Thoracic aorta (tissue), 2 donors: ENCODE data around the gene LRMDA. TPM values are rescaled to one million over a fixed set of nuclear protein-coding genes. Genes with fewer than 3 reads are reported as not detected.

Source experiments
- ATAC-seq: fragments of 150-250 bp; one replicate; pipeline ENCODE4 v1.8.0; 2017; ENCODE audit warnings: low read depth; ENCODE audit not compliant: insufficient number of reproducible peaks, low FRiP score
- DNase-seq: peaks from one replicate; pipeline ENCODE4 v3.0.0-alpha.2; 2020; ENCODE audit warnings: low spot score
- H3K27ac ChIP-seq, 2 donors: fragments of 200-600 bp; sonication (generic); 1 replicate in 1 of 2; 2 replicates in 1 of 2; pipeline ENCODE4 v1.5.1; 2016; ENCODE audit warnings: mild to moderate bottlenecking in 2 of 2, moderate library complexity in 2 of 2
- H3K27me3 ChIP-seq: fragments of 200-600 bp; sonication (generic); replicated peaks from 2 replicates; pipeline ENCODE4 v1.6.0; 2016; ENCODE audit warnings: mild to moderate bottlenecking; ENCODE audit not compliant: insufficient read depth
- H3K36me3 ChIP-seq: fragments of 200-600 bp; sonication (generic); one replicate; pipeline ENCODE4 v1.5.1; 2016
- H3K4me1 ChIP-seq, 2 donors: fragments of 200-600 bp; sonication (generic); 1 replicate in 1 of 2; 2 replicates in 1 of 2; pipeline versions ENCODE4 v1.5.1 to v1.6.0; 2016; ENCODE audit warnings: low read depth in 2 of 2, mild to moderate bottlenecking in 1 of 2; ENCODE audit not compliant: control insufficient read depth in 1 of 2
- H3K4me3 ChIP-seq: fragments of 200-600 bp; sonication (generic); 2 replicates; pipeline ENCODE4 v1.5.1; 2016; ENCODE audit warnings: mild to moderate bottlenecking
- H3K9me3 ChIP-seq: fragments of 200-600 bp; sonication (generic); 2 replicates; pipeline ENCODE4 v1.5.1; 2016
- CTCF ChIP-seq: fragments of 200-600 bp; sonication (generic); IDR thresholded peaks from one replicate; pipeline ENCODE4 v1.5.1; 2019; ENCODE audit warnings: antibody characterized with exemption
- total RNA-seq, 2 donors: library from RNA; depleted of rRNA; stranded (reverse); fragments of >200 nt; gene quantifications; one replicate each; pipeline versions ENCODE4 v1.1.0 to v1.2.3, GENCODE V29; 2016

LRMDA gene
- total RNA-seq, 2 donors from 2014 or later: 8.3 to 36.6 TPM

GRCh38 chr10:75782463-75783248, 351.2 kb downstream of the LRMDA start:
- Histone ChIP-seq H3K4me1 (peaks cover 17 to 58% of the 10 kb centered on the region in 2 donors), H3K36me3 (no peaks in the 10 kb centered on the region), H3K9me3 (no peaks in the 10 kb centered on the region), H3K27ac (peak overlapping the region; percentile 13 to 22), H3K4me3 (peak overlapping the region; percentile 21), H3K27me3 (no peaks in the 10 kb centered on the region)
- ATAC-seq (no peak), DNase-seq (no peak)
- TF ChIP-seq CTCF: no peak

GRCh38 chr10:75788394-75789205, 357.2 kb downstream of the LRMDA start:
- H3K4me3 ChIP-seq: peak overlapping the region; percentile 61
- H3K36me3 ChIP-seq: no peaks in the 10 kb centered on the region
- peak overlapping the region; percentile 12 to 63 for H3K27ac ChIP-seq
- ATAC-seq (peak; percentile 51), DNase-seq (no peak)
- no peak for TF ChIP-seq CTCF
- H3K9me3 ChIP-seq: no peaks in the 10 kb centered on the region
- no peaks in the 10 kb centered on the region for H3K27me3 ChIP-seq
- peaks cover 20 to 40% of the 10 kb centered on the region in 2 donors for H3K4me1 ChIP-seq

GRCh38 chr10:75793848-75794247, 362.4 kb downstream of the LRMDA start:
- Histone ChIP-seq H3K4me1 (peaks cover 11 to 24% of the 10 kb centered on the region in 2 donors), H3K27ac (no peak overlapping the region), H3K27me3 (no peaks in the 10 kb centered on the region), H3K4me3 (no peak overlapping the region), H3K9me3 (peaks cover 11% of the 10 kb centered on the region), H3K36me3 (no peaks in the 10 kb centered on the region)
- ATAC-seq (no peak), DNase-seq (no peak)
- no peak for TF ChIP-seq CTCF

GRCh38 chr10:75801121-75801520, 369.7 kb downstream of the LRMDA start:
- no peaks in the 10 kb centered on the region for H3K4me1 ChIP-seq
- no peak for DNase-seq

More at GRCh38 chr10:75801121-75801520, 369.7 kb downstream of the LRMDA start:
- H3K27ac ChIP-seq: no peak overlapping the region
- H3K36me3 ChIP-seq: no peaks in the 10 kb centered on the region
- no peaks in the 10 kb centered on the region for H3K27me3 ChIP-seq
- ATAC-seq: no peak
- no peak overlapping the region for H3K4me3 ChIP-seq
- no peak for TF ChIP-seq CTCF
- H3K9me3 ChIP-seq: peaks cover 11% of the 10 kb centered on the region
